ENCODE data around the gene CRELD1.

GRCh38 chr3:9903238-9903624 lies 30.4 kb upstream of the CRELD1 start:
- no peak for TF ChIP-seq EP300 (IDR thresholded peaks at IDR 0.05)
- TF ChIP-seq CTCF (IDR thresholded peaks at IDR 0.05): no peak
- no peak for TF ChIP-seq POLR2A (IDR thresholded peaks at IDR 0.05)

Data from sigmoid colon (tissue), 4 donors.